Right hindlimb (tissue), 1 donor: ENCODE measurements around the gene ERGIC3.

Experiments used
- DNase-seq: peaks from one replicate; pipeline ENCODE4 v3.0.0-alpha.2; 2018

Gene ERGIC3

DNA sequence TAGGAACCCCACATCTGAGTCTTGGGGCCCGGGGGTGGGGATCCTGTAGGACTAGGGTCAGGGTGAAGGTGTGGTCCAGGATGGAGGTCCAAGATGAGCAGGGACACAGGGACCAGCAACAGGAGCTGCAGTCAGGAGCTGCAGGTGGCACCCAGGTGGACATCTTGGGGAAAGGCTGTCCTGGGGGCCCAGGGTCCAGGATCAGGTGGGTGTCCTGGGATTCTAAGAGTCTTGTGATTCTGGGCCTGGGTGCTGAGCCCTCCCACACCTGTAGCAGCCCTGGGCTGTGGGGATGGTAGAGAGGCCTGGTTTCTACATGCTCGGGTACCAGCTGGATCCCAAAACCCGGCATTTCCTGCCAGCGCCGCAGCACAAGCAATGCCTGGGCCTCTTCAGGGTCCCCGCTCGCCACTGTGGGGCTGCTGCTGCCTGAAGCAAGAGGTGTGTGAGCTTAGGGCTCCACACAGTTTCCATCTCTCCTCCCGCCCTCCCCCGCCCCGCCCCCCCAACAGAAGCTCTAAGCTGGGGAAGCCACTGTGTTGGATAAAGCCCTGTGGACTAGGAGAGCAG is 20.7 kb downstream of the ERGIC3 start:
- DNase-seq, result no peak

DNA sequence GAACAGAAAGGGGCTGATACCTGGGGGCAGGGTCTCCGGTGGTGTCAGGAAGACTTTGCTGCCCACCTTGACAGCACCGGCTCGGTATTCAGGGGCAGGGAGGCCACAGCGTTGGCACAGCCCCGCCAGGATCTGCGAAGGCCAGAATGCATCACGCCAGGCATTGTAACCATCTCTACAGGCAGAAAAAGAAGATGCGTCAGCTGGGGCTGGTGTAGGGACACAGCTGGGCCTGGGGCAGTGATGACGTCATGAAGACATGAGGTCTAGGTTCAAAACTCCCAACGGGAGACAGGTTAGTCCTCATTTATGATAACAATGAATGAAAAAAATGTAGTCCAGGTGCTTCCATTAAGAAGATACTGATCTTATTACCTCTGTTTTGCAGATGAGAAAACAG is 22.0 kb downstream of the ERGIC3 start:
- DNase-seq, result no peak

DNA sequence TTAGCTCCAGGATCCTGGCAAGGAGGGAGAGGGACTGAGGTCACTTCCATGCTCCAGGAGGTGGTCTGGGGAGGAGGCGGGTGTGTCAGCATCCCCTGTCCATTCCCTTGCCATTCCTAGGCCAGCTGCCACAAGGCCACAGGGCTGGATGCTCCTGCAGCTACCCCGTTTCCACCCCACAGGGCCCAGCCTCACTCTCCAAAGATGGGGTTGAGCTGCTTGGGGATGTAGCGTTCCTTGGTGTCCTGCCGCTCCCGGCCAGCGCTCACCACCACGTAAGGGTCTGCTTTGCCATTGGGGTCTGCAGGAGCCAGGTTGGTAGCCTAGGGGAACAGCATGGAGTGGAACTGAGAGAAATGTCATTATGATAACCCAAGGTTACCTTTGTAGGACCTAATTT is 23.0 kb downstream of the ERGIC3 start:
- no peak for DNase-seq

DNA sequence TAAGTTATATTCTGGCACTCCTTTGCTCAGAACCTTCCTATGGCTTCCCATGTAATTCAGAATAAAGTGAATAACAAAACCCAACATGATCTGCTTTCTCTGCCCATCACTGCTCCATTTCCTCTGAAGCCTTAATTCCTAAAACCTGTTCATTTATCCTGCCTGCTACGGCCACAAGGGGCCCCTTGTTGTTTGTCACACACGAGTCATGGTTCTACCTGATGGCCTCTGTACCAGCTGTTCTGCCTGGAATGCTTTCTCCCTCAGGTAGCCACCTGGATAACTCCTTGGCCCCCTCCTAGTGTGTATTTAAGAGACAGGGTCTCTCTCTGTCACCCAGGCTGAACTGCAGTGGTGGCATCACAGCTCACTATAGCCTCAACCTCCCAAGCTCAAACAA is 26.8 kb downstream of the ERGIC3 start:
- no peak for DNase-seq

DNA sequence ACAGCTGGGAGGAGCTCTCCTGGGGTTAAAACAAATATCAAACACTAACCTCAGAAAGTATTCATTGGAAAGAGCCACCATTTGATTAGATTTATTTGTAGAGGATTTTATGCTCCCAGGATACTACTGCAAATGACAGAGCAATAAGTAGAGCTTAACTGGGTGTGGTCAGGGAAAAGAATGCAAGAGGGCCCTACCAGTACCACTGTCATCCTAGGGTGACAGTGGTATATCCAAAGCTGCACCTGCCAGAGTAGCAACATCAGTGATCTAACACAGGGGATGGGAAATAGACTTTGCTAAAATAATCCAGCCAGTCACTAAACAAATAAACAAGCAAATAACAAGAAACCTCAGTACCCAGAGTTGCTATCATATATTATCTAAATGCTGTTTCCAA is 29.7 kb downstream of the ERGIC3 start:
- no peak for DNase-seq

DNA sequence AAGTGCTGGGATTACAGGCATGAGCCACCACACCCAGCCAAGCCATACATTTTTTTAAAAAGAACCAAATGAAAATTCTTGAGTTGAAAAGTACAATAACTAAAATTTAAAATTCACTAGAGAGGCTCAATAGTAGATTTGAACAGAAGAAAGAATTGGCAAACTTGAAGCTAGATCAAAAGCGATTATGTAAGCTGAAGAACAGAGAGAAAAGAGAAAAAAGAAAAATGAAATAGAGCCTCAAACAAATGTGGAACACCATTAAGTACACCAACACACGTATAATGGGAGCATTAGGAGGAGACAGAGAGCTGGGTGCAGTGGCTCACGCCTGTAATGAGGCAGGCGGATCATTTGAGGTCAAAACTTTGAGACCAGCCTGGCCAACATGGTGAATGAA is 31.0 kb downstream of the ERGIC3 start:
- DNase-seq, result no peak

DNA sequence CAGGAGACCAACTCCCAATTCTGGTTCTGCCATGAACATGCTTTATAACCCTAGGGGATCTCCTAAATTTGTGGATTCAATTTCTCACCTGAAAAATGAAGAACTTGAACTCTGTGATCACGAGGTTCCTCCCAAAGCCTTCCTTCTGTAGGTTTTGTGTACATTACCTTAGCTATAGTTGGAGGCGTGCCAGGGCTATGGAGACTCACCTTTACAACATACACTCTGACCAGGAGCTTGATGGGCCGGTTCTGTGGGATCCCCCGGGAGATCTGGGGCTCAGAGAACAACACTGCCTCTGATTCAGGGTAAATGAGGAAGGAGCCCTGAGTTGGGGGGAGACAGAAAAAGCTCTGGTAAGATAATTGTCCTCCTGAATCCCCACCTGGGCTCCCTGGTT is 34.1 kb downstream of the ERGIC3 start:
- no peak for DNase-seq

DNA sequence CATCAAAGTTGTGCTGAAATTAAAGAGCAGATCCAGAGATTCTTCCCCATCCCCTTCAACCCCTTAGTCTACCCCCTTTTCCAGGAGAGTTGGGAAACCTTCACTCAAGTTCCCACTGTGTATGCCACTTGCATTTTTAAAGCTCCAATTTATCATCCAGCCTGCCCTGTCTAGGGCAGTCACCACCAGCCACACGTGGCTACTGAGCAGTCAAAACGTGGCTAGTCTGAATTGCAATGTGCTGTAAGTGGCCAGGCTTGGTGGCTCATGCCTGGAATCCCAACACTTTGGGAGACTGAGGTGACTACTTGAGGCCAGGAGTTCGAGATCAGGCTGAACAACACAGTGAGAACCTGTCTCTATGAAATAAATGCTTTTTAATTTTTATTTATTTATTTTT is 34.9 kb downstream of the ERGIC3 start:
- no peak for DNase-seq

DNA sequence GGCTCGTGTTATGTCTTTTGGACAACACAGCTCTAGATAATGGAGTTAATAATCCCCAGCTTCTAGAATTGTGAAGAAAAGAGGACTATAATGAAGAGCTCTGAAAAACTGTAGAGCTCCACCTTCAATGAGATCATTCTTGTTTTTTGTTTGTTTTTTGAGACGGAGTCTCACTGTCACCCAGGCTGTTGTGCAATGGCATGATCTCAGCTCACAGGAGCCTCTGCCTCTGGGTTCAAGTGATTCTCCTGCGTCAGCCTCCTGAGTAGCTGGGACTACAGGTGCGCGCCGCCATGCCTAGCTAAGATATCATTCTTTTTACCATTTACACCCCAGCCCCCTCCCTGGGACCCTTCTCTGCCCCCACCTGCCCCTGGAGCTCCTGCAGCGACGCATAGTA is 36.6 kb downstream of the ERGIC3 start:
- no peak for DNase-seq

DNA sequence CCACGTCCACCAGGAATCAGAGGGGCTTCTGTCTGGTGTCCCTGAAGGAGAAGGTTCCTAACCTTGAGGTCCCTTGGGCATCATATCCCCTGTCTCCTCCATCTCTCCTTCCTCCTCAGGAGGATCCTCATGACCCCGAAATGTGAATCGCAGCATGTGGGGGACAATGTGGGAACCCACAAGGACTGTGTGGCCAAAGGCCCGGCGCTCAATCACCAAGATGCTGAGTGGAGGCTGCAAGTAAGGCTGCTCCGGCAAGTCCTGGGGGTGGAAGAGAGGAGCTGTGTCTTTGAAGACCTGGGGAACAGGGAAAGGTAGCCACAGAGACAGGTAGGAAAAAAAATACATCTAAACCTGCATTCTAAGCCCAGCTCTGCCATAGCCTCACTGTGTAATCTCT is 37.3 kb downstream of the ERGIC3 start:
- DNase-seq, result no peak

DNA sequence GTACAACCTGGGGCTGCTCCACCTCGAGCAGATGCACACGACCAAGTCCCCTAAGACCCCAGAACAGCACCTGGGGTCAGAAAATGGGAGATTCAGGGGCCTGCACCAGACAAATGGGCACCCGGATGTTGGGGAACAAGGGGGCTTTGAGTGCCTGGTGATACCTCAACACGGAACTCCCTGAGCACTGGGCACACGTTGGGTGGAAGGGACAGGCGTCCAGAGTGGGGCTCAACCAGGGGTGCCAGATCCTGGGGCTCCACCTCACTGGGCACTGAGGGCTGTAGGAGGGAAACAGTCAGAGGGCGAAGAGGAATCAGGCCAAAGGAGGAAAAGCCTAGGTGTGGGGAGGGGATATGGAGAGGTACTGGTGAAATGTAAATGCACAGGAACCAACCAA is 40.3 kb downstream of the ERGIC3 start:
- DNase-seq, result no peak

DNA sequence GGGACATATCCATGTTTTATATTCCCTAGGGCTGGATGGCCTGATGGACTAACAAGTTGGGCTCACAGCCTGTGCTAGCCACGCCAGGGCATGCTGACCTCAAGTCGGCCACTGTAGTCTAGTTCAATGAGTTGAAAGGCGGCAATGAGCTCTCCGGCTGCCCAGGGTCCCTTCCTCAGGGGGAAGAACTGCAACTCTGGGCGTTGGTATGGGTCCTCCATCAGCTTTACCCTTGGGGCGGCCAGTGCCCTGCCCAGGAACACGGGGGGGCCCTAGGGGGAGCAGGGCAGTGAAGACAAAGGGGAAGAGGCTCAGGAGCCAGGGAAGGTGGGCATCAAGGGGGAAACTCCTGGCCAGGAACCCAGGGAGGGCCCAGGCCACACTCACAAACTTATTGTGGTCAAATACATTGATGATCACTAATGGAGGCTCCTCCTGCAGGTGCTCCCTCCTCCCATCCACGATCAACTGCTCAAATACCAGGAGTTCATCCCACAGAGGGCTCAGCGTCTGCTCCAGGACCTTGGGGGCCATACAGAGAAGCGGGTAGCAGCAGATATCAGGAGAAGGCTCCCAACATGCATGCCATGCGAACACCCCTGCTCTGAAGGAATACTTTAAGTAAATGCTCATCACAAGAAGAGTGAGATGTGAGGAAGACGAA is 41.0 kb downstream of the ERGIC3 start:
- no peak for DNase-seq

DNA sequence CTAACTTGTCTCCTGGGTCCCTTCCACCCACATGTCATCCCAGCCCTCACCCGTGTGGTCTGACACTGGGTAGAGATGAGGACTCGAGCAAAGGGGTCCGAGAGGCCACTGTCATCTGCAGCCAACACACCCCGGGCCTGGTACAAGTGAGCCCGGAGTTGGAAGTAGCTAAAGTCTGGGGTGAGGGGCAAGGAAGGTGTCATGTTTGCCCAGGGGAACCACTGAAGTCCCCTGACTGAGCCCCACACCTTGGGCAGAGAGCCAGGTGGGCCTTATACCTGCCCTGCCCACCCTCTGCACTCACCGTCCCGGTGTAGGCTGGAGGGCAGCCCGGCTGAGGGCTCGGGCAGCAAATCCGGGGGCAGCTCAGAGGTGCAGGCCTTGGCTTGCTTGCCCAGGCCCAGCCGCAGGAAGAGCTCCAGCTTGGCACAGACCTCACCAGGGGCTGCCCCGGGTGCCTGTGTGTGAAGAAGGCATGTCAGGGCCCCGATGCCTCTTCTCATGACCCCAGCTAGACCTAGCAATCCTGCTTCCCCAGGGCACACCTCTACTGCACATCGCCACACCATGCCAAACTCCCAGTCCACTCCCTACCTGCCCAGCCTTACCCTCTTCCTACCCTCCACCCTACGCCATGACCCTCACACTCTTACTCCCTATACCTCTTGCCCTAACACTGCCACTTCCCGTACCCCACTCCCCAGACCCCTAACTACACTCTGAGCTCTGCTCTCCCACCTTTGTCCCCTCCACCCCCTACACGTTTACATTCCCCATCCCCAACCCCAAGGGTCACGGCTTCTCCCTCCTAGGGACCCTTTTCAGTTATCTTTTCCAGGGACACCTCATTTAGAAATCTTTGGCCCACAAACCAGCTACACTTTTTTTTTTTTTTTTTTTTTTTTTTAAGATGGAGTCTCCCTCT is 42.0 kb downstream of the ERGIC3 start:
- DNase-seq, result no peak

DNA sequence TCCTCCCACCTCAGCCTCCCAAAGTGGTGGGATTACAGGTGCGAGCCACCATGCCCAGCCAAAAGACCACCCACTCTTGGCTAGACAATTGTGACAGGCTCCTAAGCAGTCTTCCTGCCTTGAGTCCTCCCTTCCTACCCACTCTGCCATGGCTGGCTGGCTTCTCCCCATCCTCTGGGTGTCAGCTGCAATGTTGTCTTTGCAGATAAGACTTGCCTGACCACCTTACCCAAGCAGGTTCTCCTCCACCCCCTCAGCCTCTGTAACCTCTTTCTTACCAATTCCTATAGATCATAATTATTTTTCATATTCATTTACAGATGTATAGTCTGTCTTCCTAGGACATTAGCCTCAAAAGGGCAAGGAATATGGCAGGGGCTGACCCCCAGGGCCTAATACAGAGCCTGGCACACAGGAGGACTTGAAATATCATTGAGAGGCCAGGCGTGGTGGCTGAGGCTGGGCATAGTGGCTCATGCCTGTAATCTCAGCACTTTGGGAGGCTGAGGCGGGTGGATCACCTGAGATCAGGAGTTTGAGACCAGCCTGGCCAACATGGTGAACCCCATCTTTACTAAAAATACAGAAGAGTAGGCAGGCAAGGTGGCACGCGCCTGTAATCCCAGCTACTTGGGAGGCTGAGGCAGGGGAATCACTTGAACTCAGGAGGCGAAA is 45.0 kb downstream of the ERGIC3 start:
- DNase-seq, result no peak

DNA sequence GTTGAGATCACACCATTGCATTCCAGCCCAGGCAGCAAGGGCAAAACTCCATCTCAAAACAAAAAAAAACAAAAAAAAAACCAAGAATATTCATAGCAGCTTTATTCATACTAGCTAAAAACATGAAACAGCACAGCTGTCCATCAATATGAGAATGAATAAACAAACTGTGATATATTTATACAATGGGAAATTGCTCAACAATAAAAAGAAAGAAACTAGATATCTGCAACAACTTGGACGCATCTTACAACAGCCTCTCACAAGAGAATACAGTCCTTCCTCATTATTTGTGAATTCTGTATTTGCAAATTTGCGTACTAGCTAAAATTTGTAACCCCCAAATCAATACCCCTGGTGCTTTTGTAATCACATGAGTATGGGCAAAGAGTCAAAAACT is 45.6 kb downstream of the ERGIC3 start:
- DNase-seq, result no peak

DNA sequence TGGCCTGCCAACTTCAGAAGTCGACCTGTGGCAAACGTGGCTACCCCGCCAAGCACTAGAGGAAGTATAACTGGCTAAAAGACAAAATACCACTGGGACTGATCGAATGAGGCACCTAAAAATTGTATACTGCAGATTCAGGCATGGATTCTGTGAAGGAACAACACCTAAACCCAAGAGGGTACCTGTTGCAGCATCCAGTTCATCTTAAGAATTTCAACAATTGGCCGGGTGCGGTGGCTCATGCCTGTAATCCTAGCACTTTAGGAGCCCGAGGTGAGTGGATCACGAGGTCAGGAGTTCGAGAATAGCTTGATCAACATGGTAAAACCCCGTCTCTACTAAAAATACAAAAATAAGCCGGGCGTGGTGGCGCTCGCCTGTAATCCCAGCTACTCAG is 46.5 kb downstream of the ERGIC3 start:
- no peak for DNase-seq

DNA sequence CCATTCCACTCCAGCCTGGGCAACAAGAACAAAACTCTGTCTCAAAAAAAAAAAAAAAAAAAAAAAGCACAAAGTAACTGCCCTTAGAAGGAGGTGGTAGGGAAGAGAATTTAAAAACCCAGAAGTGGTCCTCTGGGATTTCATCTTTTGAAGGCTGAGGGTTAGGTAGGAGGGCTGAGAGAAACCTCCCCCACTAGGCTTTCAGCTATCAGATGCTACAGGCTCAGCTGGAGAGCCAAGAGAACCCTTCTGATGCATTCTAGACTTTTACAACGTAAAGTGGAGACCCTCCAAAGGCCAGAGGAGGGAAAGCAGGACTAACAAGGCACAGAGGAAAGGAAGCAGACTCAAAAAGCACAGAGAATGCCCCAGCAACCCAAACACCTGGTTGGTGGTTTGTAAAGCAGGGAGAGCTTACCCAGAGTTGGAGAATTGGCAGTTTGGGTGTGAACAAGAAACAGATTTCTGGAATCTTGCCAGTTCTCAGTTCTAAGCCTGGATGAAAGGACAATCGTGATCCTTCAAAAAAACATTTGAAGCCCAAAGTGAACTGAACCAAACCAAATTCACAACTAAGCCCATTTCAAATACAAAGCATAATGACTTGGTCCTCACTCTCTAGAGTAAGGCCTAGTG is 50.6 kb downstream of the ERGIC3 start:
- no peak for DNase-seq

DNA sequence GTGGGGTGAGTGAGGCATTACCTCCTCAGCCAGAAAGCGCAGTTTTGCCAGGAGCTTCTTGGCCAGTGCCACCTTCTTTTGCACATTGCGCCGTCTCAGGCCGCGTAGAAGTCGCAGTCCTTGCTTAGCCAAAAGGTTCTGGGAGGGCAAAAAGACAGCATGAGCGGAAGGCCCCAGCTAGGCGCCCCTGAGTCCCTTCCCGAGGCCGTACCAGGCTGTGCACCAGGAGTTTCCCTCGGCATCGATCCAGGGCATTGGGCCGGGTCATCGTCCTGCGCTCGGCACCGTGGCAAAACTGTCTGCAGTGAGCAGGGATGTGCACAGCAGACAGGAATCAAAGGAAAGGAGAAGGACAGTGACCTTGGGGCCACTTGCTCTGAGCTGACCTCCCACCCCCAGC is 53.6 kb downstream of the ERGIC3 start:
- no peak for DNase-seq

DNA sequence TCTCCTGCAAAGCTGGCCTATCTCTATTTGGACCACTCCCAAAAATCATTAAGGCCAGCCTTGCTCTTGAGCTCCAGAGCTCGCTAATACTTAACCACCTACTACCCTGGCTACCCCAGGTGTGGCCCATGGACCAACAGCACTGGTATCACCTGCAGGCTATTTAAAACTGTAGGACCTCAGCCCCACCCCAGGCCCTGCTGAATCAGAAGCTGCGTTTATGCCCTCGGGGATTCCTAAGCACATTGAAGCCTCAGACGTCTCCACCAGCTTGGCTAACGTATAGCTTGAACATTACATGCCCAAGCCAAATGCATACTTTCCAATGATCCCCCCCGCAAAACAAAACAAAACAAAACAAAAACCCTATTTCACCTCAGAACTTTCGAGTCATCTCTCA is 54.0 kb downstream of the ERGIC3 start:
- DNase-seq, result no peak

DNA sequence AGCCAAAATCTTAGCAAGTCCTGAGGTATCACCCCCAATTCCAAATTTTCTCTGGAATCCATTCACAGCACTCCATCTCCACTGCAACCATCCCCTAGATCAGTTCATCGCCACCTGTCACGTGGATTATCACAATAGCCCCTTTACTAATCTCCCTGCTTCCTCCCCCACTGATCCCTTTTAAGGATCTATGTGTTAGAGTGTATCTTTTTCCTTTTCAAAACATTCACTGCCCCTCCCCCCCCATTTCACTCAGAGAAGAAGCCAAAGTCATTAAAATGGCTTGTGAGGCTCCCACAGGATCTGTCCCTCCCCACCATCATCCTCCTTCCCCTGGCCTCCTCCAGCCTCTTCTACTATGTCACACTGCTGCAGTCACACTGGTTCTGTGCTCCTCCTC is 55.3 kb downstream of the ERGIC3 start:
- no peak for DNase-seq

DNA sequence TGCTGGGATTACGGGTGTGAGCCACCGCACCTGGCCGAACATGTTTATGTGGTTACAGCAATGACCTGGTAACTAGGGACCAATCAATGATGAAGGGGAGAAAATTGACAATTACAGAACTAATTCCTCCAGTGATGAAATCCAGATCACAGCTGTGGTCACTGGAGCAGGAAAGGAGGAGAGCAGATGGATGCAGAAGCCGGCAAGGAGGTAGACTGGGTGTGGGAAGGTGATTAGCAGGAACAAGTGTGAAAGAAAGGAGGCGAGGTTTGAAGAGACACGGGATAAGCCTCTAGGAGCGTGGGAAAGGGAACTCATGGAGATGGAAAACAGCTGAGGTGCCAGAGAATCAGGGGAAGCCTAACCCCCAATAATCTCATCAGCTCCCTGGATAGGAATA is 56.6 kb downstream of the ERGIC3 start:
- no peak for DNase-seq

DNA sequence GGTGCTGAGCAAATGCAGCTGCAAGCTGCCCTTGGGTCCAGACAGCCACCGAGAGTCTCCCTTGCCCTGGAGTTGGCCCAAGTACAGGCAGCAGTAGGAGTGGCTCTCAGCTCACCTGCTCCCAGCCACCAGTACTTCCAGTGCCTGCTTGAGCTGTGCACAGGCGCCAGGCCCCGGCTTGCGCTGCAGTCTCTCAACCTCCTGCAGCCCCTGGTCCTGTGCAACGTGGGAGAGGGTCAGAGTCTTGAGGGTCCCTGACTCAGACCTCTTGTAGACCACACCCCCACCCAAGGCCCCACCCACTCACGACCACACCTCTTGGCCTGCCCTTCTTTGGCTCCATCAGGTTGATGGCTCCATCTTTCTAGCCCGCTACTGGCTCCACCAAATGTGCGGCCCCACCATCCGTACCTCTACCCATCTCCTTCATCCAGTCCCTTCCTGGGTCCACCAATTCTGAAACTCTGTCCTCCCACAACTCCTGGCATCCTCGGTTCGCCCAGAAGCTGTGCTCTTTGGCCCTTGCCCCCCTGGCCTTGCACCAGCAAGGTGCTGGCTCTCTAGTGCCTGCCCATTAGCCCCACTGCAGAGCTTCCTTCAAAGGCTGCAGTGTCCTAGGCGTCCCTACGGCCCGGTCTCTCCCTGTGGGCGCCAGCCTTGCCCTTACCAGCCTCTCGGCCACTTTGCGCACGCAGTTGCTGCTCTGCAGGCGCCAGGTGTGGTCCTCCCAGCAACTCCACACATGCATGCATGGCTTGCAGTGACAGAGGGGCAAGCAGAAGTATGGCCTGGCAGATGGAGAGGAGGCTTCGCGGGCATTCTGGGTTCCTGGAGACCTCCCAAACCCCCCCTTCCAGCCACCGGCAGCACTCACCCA is 57.3 kb downstream of the ERGIC3 start:
- DNase-seq, result no peak
